ENCODE data around the gene POLR1B.
"Not testable (repeated sequence)": the region's sequence is repeated elsewhere in the genome, so short reads cannot be mapped to it uniquely, and the experiment has no call there.

POLR1B gene

DNA sequence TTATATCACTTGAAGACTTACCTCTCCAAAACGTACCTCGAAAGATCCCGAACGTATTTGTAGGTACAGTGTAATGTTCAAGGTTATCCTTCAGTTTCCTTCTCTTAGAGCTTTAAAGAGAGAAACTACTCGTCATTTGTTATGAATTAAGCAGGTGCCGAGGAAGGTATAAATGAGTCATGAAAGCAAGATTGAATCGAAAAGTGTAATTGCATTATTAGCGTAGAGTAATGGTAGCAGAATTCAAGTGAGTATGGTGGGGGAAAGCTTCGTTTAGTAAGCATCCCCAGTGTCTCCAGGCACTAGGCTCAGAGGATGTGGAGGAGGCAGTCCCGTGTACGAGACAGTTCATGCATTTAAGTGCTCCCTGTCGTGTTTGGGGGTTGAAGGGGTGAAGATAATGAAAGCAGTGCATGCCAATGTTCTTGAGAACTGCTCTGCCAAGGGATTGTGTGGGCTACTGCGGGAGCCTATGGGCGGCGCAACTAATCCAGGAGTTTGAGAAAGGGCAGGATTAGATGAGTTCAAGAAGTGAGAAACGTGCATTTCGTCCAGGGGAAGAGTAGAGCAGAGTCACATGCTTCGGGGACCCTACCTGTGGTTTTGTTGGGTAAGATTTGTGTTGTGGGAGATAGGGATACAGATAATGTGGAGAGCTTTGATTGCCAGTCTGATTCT, 858 bp downstream of the POLR1B start:
- no peak for DNase-seq

DNA sequence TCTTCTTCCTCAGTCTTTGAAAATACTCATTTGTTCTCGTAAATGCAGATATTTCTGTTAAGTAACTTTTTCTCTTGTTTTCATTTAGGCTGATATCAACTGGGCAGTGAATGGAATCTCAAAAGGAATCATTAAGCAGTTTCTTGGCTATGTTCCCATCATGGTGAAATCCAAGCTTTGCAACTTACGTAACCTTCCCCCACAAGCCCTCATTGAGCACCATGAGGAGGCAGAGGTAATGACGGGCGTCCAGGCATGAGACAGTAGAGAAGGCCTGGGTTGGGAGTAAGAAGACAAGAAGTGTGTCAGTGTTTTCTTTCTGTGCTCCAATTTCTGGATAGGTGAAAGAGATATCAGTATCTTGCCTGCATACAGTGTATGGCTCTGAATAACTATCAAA, 5.1 kb downstream of the POLR1B start:
- DNase-seq: peak; percentile 10

DNA sequence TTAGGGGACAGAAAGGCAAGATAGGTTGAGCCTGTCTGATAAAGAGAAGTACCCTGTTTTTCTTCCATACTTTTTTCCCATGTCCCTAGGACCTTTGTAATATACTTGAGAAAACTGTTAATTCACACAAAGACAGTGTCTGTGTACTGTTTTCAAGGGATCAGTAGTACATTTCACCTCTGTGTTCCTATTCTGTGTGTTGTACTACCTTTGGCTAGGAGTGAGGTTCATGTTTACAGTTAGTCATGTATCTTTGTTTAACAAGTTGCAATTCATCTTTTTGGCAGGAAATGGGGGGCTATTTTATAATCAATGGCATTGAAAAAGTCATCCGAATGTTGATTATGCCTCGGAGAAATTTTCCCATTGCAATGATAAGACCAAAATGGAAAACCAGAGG, 6.7 kb downstream of the POLR1B start:
- DNase-seq: no peak

DNA sequence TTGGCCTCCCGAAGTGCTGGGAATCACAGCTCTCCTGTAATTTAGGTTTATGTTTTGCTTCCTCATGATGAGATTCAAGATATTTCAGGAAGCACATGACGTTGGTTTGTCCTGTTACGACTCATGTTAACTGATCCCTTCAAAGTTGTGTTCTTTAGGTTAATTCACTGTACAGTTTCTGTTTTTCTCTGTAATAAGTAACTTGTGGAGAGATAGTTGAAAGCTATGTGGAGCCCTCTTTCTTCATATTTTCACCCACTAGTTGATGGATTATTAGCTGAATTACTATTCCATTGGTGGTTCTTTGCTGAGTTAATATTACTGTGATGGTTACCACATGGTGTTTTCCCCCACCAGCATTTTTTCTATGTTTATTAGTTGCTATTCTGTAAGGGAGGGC, 23.8 kb downstream of the POLR1B start:
- no peak for DNase-seq

DNA sequence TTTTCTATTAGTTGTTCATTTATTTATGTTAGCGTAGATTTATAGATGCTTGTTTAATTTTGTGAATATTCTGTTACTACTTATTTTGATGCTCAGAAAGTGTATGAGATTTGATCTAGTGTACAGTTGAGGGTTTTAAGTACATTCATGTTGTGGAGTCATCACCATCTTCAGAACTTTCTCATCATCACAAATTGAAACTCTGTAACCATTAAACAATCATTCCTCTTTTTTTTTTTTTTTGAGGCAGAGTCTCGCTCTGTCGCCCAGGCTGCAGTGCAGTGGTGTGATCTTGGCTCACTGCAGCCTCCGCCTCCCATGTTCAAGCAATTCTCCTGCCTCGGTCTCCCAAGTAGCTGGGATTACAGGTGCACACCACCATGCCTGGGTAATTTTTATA, 24.2 kb downstream of the POLR1B start:
- not testable (repeated sequence) for DNase-seq

DNA sequence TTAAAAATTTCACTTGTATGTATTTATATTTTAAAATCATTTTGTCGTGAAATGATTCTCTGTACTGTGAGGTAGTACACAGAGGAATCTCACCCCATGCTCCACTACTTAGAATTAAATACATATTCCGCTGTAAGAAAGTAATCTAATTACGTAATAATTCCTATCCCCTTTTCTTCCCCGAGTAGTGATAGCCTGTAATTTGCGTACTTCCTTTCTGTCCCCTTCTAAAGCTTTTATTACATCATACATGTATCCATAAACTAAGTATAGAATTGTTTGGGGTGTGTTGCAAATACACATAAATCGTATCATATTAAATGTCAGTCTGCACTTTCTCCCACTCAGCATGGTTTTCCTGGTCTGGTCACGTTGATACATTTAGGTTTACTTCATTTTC, 29.7 kb downstream of the POLR1B start:
- no peak for DNase-seq

DNA sequence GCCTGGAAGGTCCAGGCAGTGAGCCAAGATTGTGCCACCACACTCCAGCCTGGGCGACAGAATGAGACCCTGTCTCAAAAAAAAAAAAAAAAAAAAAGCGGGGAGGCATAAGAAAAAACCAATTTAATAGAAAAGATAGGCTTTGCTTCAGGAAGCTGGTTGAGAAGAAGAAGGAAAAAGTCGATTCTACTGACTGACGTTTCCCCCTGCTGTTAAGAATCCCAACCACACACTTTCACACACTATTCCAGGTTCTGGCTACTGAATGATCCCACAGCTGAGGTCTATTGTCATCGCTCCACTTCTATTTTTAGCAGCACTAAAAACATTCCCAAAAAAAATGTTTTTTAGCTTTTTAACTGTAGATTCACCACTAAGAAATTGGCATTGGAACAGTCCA, 35.5 kb downstream of the POLR1B start:
- no peak for DNase-seq

DNA sequence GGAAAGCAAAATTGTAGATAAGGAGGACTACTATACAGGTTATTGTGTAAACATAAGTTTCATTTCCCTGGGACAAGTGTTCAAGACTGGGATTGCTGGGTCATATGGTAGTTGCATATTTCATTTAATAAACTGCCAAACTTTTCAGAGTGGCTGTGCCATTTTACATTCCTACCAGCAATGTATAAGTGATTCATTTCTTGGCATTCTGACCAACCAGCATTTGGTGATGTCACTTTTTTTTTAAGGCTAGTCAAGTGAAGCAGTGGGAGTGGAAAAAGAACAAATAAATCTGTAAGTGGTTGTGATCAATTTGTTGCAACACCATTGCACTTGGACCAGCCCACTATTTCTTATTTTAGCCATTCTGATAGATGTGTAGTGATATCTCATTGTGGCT, 37.0 kb downstream of the POLR1B start:
- DNase-seq: no peak

DNA sequence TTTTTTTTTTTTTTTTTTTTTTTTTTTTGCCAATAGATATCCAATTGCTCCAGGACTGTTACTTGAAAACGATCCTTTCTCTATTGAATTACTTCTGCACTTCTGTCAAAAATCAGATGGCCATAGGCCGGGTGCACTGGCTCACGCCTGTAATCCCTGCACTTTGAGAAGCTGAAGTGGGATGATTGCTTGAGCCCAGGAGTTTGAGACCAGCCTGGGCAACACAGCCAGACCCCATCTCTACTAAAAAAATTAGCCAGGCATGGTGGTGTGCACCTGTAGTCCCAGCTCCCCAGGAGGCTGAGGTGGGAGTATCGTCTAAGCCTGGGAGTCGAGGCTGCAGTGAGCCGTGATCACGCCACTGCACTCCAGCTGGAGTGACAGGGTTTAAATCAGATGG, 37.8 kb downstream of the POLR1B start:
- DNase-seq: no peak

DNA sequence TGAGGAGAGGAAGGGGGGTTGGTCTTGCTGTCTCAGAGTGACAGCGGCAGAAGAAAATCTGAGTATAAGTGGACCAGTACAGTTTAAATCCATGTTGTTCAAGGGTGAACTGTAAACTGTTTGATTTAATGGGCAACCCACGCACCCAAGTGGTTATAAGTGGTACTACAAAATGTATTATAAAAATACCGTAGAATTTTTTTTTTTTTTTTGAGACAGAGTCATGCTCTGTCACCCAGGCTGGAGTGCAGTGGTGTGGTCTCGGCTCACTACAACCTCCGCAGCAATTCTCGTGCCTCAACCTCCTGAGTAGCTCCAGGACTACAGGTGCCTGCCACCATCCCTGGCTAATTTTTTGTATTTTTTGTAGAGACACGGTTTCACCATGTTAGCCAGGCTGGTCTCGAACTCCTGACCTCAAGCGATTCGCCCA, 40.1 kb downstream of the POLR1B start:
- peak; percentile 79 for DNase-seq

DNA sequence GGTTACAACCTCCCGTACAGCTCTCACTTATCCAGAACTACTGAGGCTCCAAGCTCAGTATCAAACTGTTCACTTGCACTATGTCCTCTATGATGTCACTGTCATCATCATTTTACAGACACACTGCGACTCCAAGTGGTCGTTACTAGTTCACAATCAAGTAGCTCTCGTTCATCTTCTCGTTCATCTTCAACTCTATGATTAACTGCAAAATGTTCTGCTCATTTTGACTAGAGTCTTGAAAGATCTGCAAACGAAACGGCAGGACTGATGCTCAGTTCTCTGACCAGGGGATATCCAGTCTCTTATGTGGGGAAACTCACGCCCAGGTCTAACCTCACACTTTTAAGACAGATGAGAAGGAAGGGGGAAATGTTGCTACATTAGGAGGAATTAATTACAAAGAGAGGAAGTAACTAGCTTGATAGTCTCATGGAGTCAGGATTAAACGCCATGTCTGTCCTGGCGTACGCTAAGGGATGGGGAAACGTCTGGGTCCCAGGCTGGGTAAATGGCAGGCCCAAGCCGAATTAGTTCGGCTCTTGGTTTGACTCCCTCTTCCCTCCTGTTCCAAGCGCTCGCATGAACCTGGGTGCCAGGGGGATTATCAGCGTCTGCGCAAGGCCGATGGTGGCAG, 41.4 kb downstream of the POLR1B start:
- DNase-seq: peak; percentile 52

DNA sequence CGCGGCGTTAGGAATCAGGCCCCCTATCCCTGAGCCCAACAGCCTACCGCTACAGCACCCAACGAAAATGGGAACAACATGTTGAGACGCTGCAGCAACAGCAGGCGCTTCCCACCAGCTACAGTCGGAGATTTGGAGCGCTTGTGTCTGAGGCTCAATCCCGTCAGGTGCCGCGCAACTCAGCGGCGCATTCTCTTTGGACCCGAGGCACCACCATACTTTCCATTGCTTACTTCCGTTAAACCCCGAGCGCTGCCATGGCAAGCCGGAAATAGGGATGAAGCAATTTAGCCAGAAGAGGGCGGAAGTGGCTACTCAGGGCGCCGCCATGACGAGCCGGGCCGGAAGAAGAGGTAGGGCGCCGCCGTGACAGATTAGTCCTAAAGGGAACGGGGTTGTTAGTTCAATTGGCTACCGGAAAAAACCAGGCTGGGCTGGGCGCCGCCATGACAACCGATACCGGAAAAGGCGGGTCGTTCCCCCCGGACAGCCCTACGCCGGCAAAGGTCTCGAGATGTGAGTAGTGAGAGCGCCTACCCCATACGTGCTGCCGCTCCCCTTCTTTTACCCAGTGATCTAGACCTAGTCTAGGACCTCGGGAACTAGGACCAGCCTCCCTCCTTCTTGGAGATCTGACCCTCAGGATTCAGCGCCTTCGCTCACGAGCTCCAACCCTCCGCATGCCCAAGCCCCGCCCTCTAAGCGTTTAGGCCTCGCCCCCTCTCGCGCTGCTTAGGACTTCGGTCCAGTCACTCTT, 42.0 kb downstream of the POLR1B start, which contains the start of gene CHCHD5:
Gene CHCHD5 (plus strand): TSS at position 476 of the 757 bp plus-strand sequence. CDS start 39 bp downstream, at position 515.
- DNase-seq: peak; percentile 98

DNA sequence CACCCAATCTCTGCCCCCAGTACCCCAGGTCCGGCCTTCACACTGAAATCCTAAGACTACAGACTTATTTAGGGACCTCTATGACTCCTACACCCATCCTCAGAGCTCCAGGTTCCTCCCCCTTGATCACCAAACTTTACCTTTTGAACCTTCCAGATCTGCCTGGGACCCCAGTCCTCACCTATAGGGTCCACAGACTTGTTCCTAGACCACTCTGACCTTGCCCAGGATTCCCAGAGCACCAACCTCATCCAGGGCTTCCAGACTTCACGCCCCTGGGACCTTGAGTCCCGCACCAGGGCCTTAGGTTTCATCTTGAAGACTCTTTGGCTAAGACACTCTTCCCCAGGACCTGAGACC, 42.6 kb downstream of the POLR1B start:
- DNase-seq: no peak

DNA sequence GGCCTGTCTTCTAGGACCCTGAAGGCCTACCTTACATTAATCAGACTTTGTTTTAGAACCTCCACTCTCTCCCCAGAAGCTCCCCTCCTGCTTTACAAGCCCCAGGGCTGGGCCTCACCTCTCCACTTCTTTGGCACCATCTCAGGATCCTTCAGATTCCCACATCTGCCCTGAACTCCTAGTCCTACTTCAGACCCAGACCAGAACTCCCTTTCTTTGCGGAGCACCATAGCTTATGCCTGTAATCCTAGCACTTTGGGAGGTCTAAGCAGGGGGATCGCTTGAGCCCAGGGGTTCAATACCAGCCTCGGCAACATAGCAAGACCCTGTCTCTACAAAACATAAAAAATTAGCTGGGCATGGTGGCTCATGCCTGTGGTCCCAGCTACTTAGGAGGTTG, 43.1 kb downstream of the POLR1B start:
- DNase-seq: no peak

DNA sequence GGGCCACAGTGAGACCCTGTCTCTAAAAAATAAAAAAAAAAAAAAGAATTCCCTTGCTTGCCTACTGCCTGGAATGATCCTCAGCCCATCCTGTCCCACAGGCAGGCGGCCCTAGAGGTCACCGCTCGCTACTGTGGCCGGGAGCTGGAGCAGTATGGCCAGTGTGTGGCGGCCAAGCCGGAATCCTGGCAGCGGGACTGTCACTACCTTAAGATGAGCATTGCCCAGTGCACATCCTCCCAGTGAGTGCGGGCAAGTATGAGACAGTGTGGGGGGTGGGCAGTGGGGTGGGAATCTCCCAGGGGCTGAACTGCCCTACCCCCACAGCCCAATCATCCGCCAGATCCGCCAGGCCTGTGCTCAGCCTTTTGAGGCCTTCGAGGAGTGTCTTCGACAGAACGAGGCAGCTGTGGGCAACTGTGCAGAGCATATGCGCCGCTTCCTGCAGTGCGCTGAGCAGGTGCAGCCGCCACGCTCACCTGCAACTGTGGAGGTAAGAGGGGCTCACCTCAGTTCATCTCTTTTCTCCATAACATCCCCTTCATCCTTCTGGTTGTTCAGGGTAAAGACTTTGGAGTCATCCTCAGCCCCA, 43.7 kb downstream of the POLR1B start:
- DNase-seq: no peak

DNA sequence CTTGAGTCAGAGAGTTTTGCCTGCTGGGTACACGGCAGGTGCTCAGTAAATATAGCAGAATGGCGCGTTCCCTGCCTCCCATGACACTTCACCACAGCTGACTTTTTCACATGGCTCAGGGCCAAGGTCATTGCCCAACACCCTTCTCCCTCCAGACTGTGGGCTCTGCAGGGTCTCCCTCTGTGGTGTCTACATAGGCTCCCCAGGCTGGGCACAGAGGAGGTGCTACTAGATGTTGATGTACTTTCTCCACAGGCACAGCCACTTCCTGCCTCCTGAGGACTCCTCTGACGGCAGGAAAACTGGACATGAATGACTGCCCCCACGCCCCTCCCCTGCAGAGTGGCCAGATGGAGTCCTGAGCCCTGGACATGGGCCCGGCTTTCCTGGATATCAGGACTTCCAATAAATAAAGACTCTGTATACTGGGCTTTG, 46.4 kb downstream of the POLR1B start:
- no peak for DNase-seq

DNA sequence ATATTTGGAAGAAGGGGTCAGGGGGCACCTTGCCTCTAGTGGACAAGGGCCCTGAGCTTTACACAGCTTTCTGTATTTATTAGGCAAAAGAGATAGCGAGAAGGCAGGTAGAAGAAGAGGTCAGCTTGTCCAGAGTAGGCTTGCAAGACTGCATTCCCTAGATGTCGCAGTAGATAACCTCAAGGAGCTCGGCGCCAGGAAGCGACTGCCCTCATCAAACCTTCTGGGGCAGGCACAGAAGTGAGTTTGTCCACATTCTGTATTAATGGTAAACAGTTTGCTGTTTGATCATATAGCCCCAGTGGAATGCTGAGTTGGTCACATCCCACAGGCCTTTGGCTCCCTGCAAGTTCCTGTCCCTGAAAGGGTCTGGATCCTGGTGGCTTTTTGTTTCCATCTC, 49.1 kb downstream of the POLR1B start:
- DNase-seq: no peak

DNA sequence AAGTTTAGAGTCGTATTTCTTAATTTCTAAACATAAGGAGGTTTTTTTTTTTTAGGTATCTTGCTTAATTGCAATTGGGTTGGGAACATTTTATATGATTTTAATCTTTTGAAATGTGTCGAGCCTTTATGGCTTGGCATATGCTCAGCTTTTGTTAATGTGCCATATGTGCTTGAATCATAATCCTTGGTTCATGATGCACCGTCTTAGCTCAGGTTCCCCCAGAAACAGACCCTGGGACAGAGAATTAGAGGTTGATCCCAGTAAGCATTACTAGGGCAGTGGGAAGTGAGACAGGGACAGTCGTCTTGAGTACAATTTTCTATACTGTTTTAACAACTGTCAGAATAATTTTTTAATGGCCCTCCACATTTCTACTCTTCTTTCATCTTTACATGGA, 51.5 kb downstream of the POLR1B start:
- DNase-seq: peak; percentile 29

DNA sequence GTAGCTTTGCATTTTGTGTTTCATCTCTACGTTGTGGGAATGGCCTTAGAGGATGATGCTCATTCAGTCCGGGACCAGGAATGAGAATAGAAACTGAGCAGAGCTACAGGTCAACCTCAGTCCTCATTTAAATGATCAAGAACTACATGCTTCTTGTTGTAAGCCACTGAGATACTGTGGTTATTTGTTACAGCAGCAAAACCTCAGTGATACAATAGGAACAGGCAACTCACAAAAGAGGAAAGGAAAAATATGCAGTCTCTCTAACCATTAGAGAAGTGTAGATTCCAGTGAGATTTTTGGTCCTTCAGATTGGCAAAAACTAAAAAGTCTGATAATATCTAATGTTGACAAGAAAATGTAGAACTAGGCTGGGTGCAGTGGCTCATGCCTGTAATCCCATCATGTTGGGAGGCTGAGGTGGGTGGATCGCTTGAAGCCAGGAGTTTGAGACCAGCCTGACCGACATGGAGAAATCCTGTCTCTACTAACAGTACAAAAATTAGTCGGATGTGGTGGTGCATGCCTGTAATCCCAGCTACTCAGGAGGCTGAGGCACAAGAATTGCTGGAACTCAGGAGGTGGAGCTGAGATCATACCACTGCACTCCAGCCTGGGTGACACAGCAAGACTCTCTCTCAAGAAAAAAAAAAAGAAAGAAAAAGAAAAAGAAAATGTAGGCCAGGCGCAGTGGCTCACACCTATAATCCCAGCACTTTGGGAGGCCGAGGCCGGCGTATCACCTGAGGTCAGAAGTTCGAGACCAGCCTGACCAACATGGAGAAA, 55.5 kb downstream of the POLR1B start:
- DNase-seq: no peak

DNA sequence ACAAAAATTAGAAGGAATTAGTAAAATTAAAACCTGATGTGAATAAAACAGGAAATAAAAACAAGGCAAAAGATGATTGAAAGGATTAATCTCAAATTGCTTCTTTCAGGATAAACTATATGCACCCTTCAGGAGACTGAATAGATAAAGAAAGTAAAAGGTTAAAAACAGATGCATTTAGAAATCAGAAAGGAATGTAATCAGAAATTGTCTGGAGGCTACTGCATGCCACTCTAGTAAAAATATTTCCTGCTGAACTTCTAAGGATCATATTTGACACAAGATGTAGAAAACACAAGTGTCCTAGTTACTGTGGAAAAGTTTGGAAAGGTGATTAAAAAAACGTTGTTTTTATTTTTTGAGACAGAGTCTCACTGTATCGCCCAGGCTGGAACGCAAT, 58.4 kb downstream of the POLR1B start:
- DNase-seq: no peak

DNA sequence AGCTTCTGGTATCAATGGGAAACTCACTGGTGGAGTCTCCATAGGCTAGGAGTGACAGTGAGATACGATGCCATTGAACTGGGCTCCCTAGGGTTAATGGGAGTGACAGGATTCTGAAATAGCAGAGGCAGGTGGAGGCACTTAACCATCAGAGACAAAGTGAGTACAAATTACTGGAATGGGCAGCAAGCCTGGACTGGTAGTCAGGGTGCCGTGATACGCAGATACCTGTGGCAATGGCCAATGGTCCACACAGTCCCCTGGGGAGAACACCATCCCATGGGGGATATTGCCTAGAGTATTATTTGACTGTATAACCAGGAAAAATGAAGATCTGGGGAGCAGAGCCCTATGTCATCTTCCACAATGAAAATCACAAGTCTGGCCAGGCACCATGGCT, 59.5 kb downstream of the POLR1B start:
- DNase-seq: no peak

DNA sequence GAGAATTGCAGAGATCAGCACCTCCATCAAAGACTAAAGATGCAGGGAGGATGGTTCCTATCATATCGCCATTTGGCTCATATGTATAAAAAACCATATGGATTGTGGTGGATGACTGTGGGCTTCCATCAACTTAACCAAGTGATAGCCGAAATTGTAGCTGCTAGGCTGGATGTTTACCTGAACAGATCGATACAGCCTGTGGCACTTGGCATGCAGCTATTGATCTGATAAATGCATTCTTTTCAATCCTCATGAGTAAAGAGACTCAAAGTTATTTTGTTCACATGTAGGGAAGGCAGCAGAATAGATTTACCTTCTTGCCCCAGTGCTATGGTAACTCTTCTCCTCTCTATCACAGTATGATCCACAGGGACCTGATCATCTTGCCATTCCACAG, 60.7 kb downstream of the POLR1B start:
- no peak for DNase-seq

DNA sequence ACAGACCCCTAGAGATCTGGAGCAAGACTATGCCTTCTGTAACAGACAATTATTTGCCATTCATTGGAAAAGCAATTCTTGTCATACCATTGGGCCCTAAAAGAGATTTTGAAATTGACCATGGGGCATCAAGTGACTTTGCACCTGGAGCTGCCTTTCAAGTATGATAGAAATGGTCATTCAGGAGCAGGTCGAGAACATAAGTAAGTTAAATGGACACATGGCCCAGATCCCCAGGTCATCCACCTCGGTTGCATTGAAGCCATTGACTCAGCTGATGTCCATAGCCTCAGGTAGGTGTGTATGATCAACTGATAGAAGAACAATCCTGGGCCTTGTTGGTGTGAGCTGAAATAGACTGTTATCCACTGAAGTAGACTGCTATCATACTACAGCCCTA, 61.5 kb downstream of the POLR1B start:
- DNase-seq: no peak

Measured in NCI-H2171 treated with DMSO at 0.1 percent for 48 hours (cell line).